OCI-LY3 (cell line): Measurements from ENCODE around the gene KCTD14.

ENCODE experiments used
- H2AFZ ChIP-seq: fragments of 200-600, 300-600 bp; shearing (Covaris generic); 2 replicates; pipeline ENCODE4 v1.6.0; 2014; ENCODE audit warnings: antibody characterized with exemption, low read depth, low read length
- H3K27ac ChIP-seq: fragments of 200-600, 300-600 bp; sonication (generic); 2 replicates; pipeline ENCODE4 v1.5.1; 2014; ENCODE audit warnings: mild to moderate bottlenecking, low read length, moderate library complexity, mixed read lengths
- H3K27me3 ChIP-seq: fragments of 200-600, 300-600 bp; sonication (generic); 2 replicates; pipeline ENCODE4 v1.6.1; 2014; ENCODE audit warnings: low read depth, low read length, mixed read lengths
- H3K36me3 ChIP-seq: fragments of 200-600, 300-600 bp; sonication (generic); replicated peaks from 2 replicates; pipeline ENCODE3; 2014; ENCODE audit warnings: low read depth, low read length, mixed read lengths
- H3K4me1 ChIP-seq: fragments of 300-600, 200-600 bp; sonication (generic); 2 replicates; pipeline ENCODE4 v1.6.1; 2014; ENCODE audit warnings: low read length, mixed read lengths
- H3K4me2 ChIP-seq: fragments of 200-600, 300-600 bp; sonication (generic); 2 replicates; pipeline ENCODE4 v1.6.1; 2014; ENCODE audit warnings: low read length, mixed read lengths
- H3K4me3 ChIP-seq: fragments of 300-600, 200-600 bp; sonication (generic); 2 replicates; pipeline ENCODE4 v1.5.1; 2014; ENCODE audit warnings: antibody characterized with exemption, mild to moderate bottlenecking, low read length, moderate library complexity
- H3K79me2 ChIP-seq: fragments of 300-600, 200-600 bp; shearing (Covaris generic); 2 replicates; pipeline ENCODE4 v1.6.1; 2014; ENCODE audit warnings: mild to moderate bottlenecking, low read length, mixed read lengths
- H3K9ac ChIP-seq: fragments of 300-600, 200-600 bp; shearing (Covaris generic); 2 replicates; pipeline ENCODE4 v1.6.0; 2014; ENCODE audit warnings: mild to moderate bottlenecking, low read length, moderate library complexity
- H3K9me3 ChIP-seq: fragments of 200-600, 300-600 bp; shearing (Covaris generic); 2 replicates; pipeline ENCODE4 v1.6.1; 2014; ENCODE audit warnings: low read length, mixed read lengths; ENCODE audit not compliant: insufficient read depth
- H4K20me1 ChIP-seq: fragments of 200-600, 300-600 bp; sonication (generic); 2 replicates; pipeline ENCODE4 v1.6.1; 2016; ENCODE audit warnings: low read length, mixed read lengths; ENCODE audit not compliant: insufficient read depth
- CTCF ChIP-seq: fragments of 200-600, 300-600 bp; sonication (generic); IDR thresholded peaks from 2 replicates; pipeline ENCODE4 v1.5.1; 2014; ENCODE audit warnings: antibody characterized with exemption, low read length, low read depth
- EZH2phosphoT487 ChIP-seq: fragments of 200-600 bp; shearing (Covaris generic); IDR thresholded peaks from 2 replicates; pipeline ENCODE4 v1.6.1; 2018; ENCODE audit warnings: antibody characterized with exemption, mixed run types, low read depth

The KCTD14 gene

GRCh38 chr11:78039391-78039918 is 16.4 kb upstream of the KCTD14 start:
- Histone ChIP-seq H3K27ac (no peak overlapping the region), H3K9ac (no peak overlapping the region), H3K4me1 (peaks cover 4% of the 10 kb centered on the region; the same call in 1 of the 2 replicates), H3K9me3 (no peaks in the 10 kb centered on the region), H2AFZ (peak overlapping the region; percentile 76), H3K27me3 (no peaks in the 10 kb centered on the region), H3K4me2 (no peak overlapping the region), H3K4me3 (no peak overlapping the region), H3K79me2 (no peaks in the 10 kb centered on the region), H4K20me1 (no peaks in the 10 kb centered on the region), H3K36me3 (no peaks in the 10 kb centered on the region)
- no peak for TF ChIP-seq EZH2phosphoT487

- no peaks in the 10 kb centered on the region for H4K20me1 ChIP-seq
- no peak overlapping the region for H2AFZ ChIP-seq
- no peaks in the 10 kb centered on the region for H3K9me3 ChIP-seq
- H3K27ac ChIP-seq: no peak overlapping the region
- peaks cover 4% of the 10 kb centered on the region; the same call in 1 of the 2 replicates for H3K4me1 ChIP-seq
- no peak for TF ChIP-seq CTCF
- no peak for TF ChIP-seq EZH2phosphoT487
- H3K9ac ChIP-seq: no peak overlapping the region
- H3K27me3 ChIP-seq: no peaks in the 10 kb centered on the region
- H3K4me3 ChIP-seq: no peak overlapping the region
- H3K36me3 ChIP-seq: no peaks in the 10 kb centered on the region
- no peak overlapping the region for H3K4me2 ChIP-seq
- H3K79me2 ChIP-seq: no peaks in the 10 kb centered on the region
Observed at GRCh38 chr11:78038697-78039313, 15.7 kb upstream of the KCTD14 start.

- H3K4me2 ChIP-seq: no peak overlapping the region
- no peaks in the 10 kb centered on the region for H3K9me3 ChIP-seq
- H3K79me2 ChIP-seq: no peaks in the 10 kb centered on the region
- no peak overlapping the region for H2AFZ ChIP-seq
- H3K9ac ChIP-seq: no peak overlapping the region
- no peaks in the 10 kb centered on the region for H4K20me1 ChIP-seq
- no peak overlapping the region for H3K4me3 ChIP-seq
- H3K27ac ChIP-seq: no peak overlapping the region
- no peaks in the 10 kb centered on the region for H3K36me3 ChIP-seq
- peaks cover 4% of the 10 kb centered on the region; the same call in 1 of the 2 replicates for H3K4me1 ChIP-seq
- TF ChIP-seq CTCF (no peak), EZH2phosphoT487 (no peak)
- H3K27me3 ChIP-seq: no peaks in the 10 kb centered on the region
Observed at GRCh38 chr11:78037825-78038620, 14.9 kb upstream of the KCTD14 start.

GRCh38 chr11:78037056-78037455 is 14.0 kb upstream of the KCTD14 start:
- TF ChIP-seq CTCF (no peak), EZH2phosphoT487 (no peak)
- Histone ChIP-seq H3K4me2 (no peak overlapping the region), H3K9ac (no peak overlapping the region)

More at GRCh38 chr11:78037056-78037455, 14.0 kb upstream of the KCTD14 start:
- H3K4me1 ChIP-seq: peaks cover 4% of the 10 kb centered on the region; the same call in 1 of the 2 replicates
- no peaks in the 10 kb centered on the region for H3K79me2 ChIP-seq
- H3K27me3 ChIP-seq: no peaks in the 10 kb centered on the region
- no peaks in the 10 kb centered on the region for H3K9me3 ChIP-seq
- H2AFZ ChIP-seq: no peak overlapping the region
- no peak overlapping the region for H3K27ac ChIP-seq
- H3K36me3 ChIP-seq: no peaks in the 10 kb centered on the region
- no peaks in the 10 kb centered on the region for H4K20me1 ChIP-seq
- no peak overlapping the region for H3K4me3 ChIP-seq
